HepG2 (cell line): ENCODE results near the gene TMED6. TPM values are rescaled to one million over a fixed set of nuclear protein-coding genes. Genes with fewer than 3 reads are reported as not detected.

ENCODE experiments used
- AGO2 ChIP-seq: fragments of 200-400 bp; formaldehyde crosslinking; optimal IDR thresholded peaks from 2 replicates; pipeline ENCODE3; 2017; ENCODE audit warnings: mild to moderate bottlenecking, low read depth, low read length, moderate library complexity
- BORCS8-MEF2B ChIP-seq: sonication (generic); formaldehyde crosslinking; IDR thresholded peaks from 2 replicates; pipeline ENCODE4 v1.8.0; 2022; ENCODE audit warnings: mild to moderate bottlenecking, missing genetic modification reagents
- ETV6 ChIP-seq: sonication (generic); formaldehyde crosslinking; conservative IDR thresholded peaks from 2 replicates; pipeline ENCODE4 v1.4.0; 2020; ENCODE audit warnings: missing genetic modification reagents
- FOXC1 ChIP-seq: sonication (generic); formaldehyde crosslinking; IDR thresholded peaks from 2 replicates; pipeline ENCODE4 v1.8.0; 2022; ENCODE audit warnings: mild to moderate bottlenecking, missing genetic modification reagents, borderline replicate concordance
- HCFC1 ChIP-seq: fragments of 150-350 bp; IDR thresholded peaks from 2 replicates; pipeline ENCODE4 v1.6.1; 2014; ENCODE audit warnings: low read depth, low read length
- KLF11 ChIP-seq: IDR thresholded peaks from 2 replicates; pipeline ENCODE4 v1.6.1; 2016; ENCODE audit warnings: missing compliant biosample characterization
- NFKBIZ ChIP-seq: IDR thresholded peaks from 2 replicates; pipeline ENCODE4 v1.6.1; 2018; ENCODE audit warnings: missing genetic modification reagents, missing compliant biosample characterization
- NFYC ChIP-seq: IDR thresholded peaks from 2 replicates; pipeline ENCODE4 v1.6.1; 2016; ENCODE audit warnings: missing genetic modification reagents, missing compliant biosample characterization
- POLR2A ChIP-seq, 2 experiments: IDR thresholded peaks; 2 replicates each; pipeline ENCODE4 v1.6.1; 2011; ENCODE audit warnings: low read depth in 2 of 2, low read length in 2 of 2, mild to moderate bottlenecking in 1 of 2, moderate library complexity in 1 of 2; ENCODE audit not compliant: insufficient read depth in 1 of 2
- TMF1 ChIP-seq: sonication (generic); formaldehyde crosslinking; IDR thresholded peaks from 2 replicates; pipeline ENCODE4 v1.8.1; 2022; ENCODE audit warnings: low read depth, missing genetic modification reagents
- ZFY ChIP-seq: sonication (generic); formaldehyde crosslinking; IDR thresholded peaks from 2 replicates; pipeline ENCODE4 v1.4.0; 2020; ENCODE audit warnings: missing genetic modification reagents
- ZNF160 ChIP-seq: sonication (generic); formaldehyde crosslinking; IDR thresholded peaks from 2 replicates; pipeline ENCODE4 v1.8.0; 2022; ENCODE audit warnings: mild to moderate bottlenecking, inconsistent platforms, missing genetic modification reagents
- ZNF382 ChIP-seq: sonication (generic); formaldehyde crosslinking; IDR thresholded peaks from 2 replicates; pipeline ENCODE4 v1.5.0; 2020; ENCODE audit warnings: missing genetic modification reagents, mild to moderate bottlenecking, borderline replicate concordance
- ZNF660 ChIP-seq: sonication (generic); formaldehyde crosslinking; IDR thresholded peaks from 2 replicates; pipeline ENCODE4 v1.5.1; 2020; ENCODE audit warnings: mild to moderate bottlenecking, low read depth, missing genetic modification reagents, borderline replicate concordance
- ZNF747 ChIP-seq: sonication (generic); formaldehyde crosslinking; IDR thresholded peaks from 2 replicates; pipeline ENCODE4 v1.8.1; 2023; ENCODE audit warnings: missing genetic modification reagents, mild to moderate bottlenecking, borderline replicate concordance
- ZNF879 ChIP-seq: sonication (generic); formaldehyde crosslinking; IDR thresholded peaks from 2 replicates; pipeline ENCODE4 v1.8.1; 2023; ENCODE audit warnings: missing genetic modification reagents
- polyA plus RNA-seq, 8 experiments: library from polyadenylated mRNA; depleted of rRNA in 3 of 8; stranded (reverse) in 7 of 8; unstranded in 1 of 8; fragments of >200 nt; fragmentation: Illumina TruSeq in 4 of 8; extraction: Trizol in 4 of 8; gene quantifications; 2 replicates each; pipeline versions ENCODE4 v1.2.1 to v1.2.3, GENCODE V29; 2011 to 2016; ENCODE audit warnings: low read depth in 4 of 8, missing spikeins in 1 of 8, mixed read lengths in 1 of 8; ENCODE audit not compliant: insufficient read depth in 1 of 8
- total RNA-seq, 5 experiments: library from RNA; depleted of rRNA; stranded (reverse); fragments of >200 nt; fragmentation: Illumina TruSeq; extraction: Trizol; gene quantifications; 2 replicates each; pipeline ENCODE4 v1.2.3, GENCODE V29; 2016; ENCODE audit warnings: low read depth in 1 of 5
- TF ChIP-seq, protein P1 (sequence below): sonication (generic); formaldehyde crosslinking; IDR thresholded peaks from 2 replicates; pipeline ENCODE4 v1.4.0; 2020; ENCODE audit warnings: missing genetic modification reagents, borderline replicate concordance
- TF ChIP-seq, protein P2 (sequence below), 2 experiments: sonication (generic) in 1 of 2; formaldehyde crosslinking in 1 of 2; IDR thresholded peaks; 2 replicates each; pipeline versions ENCODE4 v1.4.0 to v1.6.1; 2016 to 2020; ENCODE audit warnings: borderline replicate concordance in 1 of 2, low read depth in 1 of 2, mild to moderate bottlenecking in 1 of 2, missing genetic modification reagents in 1 of 2
- TF ChIP-seq, protein P3 (sequence below): sonication (generic); formaldehyde crosslinking; IDR thresholded peaks from 2 replicates; pipeline ENCODE4 v1.4.0; 2020; ENCODE audit warnings: missing genetic modification reagents, borderline replicate concordance

Gene TMED6
- total and polyA plus RNA-seq, 2 of the 13 experiments (the other 11 are each of a cell fraction or from before 2014, with no cell fraction given): 9.8 to 14.4 TPM

DNA sequence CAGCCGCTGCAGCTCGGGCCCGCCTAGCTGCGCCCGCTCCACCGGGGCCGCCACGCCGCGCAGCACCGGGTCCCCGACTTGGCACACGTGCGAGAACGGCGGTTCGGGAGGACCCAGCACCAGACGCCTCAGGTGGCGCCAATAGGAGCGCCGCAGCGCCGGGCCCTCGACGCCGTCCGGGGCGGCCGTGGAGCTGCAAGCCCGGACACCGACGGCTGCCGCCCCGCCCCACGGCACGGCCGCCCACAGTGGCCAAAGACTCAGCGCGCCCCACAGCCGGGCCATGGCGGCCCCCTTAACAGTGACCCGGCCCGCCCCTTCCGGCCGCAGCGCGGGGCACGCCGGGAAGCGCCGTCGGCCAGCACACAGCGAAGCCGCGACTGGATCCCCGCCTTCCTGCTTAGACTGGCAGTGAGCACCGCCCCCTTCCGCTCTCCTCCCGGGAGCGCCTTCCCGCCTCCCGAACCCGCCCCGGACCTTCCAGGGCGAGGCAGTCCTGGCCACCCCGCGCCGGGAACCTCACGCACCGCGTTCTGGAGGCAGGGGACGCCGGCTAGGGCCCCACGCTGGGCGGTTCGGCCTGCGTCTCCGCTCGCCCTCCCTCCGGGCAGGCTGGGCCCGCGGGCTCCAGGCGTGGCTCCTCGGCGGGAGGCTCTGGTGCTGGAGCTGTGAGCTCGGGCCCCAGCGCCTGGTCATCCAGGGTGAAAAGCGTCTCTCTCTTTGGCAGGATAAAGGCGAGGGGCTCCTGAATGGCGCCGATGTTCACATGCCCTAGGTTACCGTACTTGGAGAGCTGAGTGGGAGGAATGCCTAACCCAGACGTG lies 21.1 kb downstream of the TMED6 start, which contains the start of gene PDF (continued):
- TF ChIP-seq ETV6 (CRISPR knock-in tag) (0 out of 2 replicates have a peak, but pooled peaks have one; percentile 86), NFYC (CRISPR knock-in tag) (peak; percentile 53), ZFY (CRISPR knock-in tag) (peak; percentile 92), ZNF879 (CRISPR knock-in tag) (peak; percentile 71; the same call in 1 of the 2 replicates), AGO2 (peak; percentile 99), HCFC1 (peak; percentile 63; the same call in 1 of the 2 replicates), POLR2A (IDR thresholded peaks at IDR 0.05; ENCODE audit: insufficient read depth in 1 of 2, low read depth in 2 of 2, low read length in 2 of 2) (peak; percentile 79 to 96), ZNF382 (no peak), ZNF747 (CRISPR knock-in tag) (peak; percentile 95; the same call in 1 of the 2 replicates), KLF11 (CRISPR knock-in tag) (peak; percentile 69; the same call in 1 of the 2 replicates), ZNF160 (peak; percentile 91), ZNF660 (CRISPR knock-in tag) (0 out of 2 replicates have a peak, but pooled peaks have one; percentile 60), BORCS8-MEF2B (CRISPR knock-in tag) (peak; percentile 86), NFKBIZ (CRISPR knock-in tag) (peak; percentile 81; the same call in 1 of the 2 replicates), TMF1 (peak; percentile 73; the same call in 1 of the 2 replicates), FOXC1 (CRISPR knock-in tag) (peak; percentile 89; the same call in 1 of the 2 replicates)
- TF ChIP-seq, protein P1, sequence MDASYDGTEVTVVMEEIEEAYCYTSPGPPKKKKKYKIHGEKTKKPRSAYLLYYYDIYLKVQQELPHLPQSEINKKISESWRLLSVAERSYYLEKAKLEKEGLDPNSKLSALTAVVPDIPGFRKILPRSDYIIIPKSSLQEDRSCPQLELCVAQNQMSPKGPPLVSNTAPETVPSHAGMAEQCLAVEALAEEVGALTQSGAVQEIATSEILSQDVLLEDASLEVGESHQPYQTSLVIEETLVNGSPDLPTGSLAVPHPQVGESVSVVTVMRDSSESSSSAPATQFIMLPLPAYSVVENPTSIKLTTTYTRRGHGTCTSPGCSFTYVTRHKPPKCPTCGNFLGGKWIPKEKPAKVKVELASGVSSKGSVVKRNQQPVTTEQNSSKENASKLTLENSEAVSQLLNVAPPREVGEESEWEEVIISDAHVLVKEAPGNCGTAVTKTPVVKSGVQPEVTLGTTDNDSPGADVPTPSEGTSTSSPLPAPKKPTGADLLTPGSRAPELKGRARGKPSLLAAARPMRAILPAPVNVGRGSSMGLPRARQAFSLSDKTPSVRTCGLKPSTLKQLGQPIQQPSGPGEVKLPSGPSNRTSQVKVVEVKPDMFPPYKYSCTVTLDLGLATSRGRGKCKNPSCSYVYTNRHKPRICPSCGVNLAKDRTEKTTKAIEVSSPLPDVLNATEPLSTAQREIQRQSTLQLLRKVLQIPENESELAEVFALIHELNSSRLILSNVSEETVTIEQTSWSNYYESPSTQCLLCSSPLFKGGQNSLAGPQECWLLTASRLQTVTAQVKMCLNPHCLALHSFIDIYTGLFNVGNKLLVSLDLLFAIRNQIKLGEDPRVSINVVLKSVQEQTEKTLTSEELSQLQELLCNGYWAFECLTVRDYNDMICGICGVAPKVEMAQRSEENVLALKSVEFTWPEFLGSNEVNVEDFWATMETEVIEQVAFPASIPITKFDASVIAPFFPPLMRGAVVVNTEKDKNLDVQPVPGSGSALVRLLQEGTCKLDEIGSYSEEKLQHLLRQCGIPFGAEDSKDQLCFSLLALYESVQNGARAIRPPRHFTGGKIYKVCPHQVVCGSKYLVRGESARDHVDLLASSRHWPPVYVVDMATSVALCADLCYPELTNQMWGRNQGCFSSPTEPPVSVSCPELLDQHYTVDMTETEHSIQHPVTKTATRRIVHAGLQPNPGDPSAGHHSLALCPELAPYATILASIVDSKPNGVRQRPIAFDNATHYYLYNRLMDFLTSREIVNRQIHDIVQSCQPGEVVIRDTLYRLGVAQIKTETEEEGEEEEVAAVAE: no peak; the same call in 1 of the 2 replicates
- TF ChIP-seq, protein P2, sequence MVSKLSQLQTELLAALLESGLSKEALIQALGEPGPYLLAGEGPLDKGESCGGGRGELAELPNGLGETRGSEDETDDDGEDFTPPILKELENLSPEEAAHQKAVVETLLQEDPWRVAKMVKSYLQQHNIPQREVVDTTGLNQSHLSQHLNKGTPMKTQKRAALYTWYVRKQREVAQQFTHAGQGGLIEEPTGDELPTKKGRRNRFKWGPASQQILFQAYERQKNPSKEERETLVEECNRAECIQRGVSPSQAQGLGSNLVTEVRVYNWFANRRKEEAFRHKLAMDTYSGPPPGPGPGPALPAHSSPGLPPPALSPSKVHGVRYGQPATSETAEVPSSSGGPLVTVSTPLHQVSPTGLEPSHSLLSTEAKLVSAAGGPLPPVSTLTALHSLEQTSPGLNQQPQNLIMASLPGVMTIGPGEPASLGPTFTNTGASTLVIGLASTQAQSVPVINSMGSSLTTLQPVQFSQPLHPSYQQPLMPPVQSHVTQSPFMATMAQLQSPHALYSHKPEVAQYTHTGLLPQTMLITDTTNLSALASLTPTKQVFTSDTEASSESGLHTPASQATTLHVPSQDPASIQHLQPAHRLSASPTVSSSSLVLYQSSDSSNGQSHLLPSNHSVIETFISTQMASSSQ (IDR thresholded peaks at IDR 0.05; ENCODE audit: low read depth): no peak; the same call in 1 of the 2 replicates
- TF ChIP-seq, protein P2 (CRISPR knock-in tag; IDR thresholded peaks at IDR 0.05; ENCODE audit: borderline replicate concordance): peak; percentile 36; the same call in 1 of the 2 replicates
- TF ChIP-seq, protein P3, sequence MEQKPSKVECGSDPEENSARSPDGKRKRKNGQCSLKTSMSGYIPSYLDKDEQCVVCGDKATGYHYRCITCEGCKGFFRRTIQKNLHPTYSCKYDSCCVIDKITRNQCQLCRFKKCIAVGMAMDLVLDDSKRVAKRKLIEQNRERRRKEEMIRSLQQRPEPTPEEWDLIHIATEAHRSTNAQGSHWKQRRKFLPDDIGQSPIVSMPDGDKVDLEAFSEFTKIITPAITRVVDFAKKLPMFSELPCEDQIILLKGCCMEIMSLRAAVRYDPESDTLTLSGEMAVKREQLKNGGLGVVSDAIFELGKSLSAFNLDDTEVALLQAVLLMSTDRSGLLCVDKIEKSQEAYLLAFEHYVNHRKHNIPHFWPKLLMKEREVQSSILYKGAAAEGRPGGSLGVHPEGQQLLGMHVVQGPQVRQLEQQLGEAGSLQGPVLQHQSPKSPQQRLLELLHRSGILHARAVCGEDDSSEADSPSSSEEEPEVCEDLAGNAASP (CRISPR knock-in tag): peak; percentile 87
